Activated naive CD4-positive, alpha-beta T cell treated with anti-CD3 and anti-CD28 coated beads, Interleukin-2, amount 50 U/mL, for 72 hours (primary cell): ENCODE data around the gene APBA3. TPM values are rescaled to one million over a fixed set of nuclear protein-coding genes. Genes with fewer than 3 reads are reported as not detected.
"Not testable (repeated sequence)": the region's sequence is repeated elsewhere in the genome, so short reads cannot be mapped to it uniquely, and the experiment has no call there.

ENCODE experiments used
- ATAC-seq, 2 donors: fragments of 150-1000 bp; cut with Tn5 transposase; 2 replicates each; pipeline ENCODE4 v1.10.0; 2021; ENCODE audit warnings: mild to moderate bottlenecking in 2 of 2, moderate library complexity in 2 of 2
- DNase-seq, 2 donors: peaks; one replicate each; pipeline ENCODE4 v3.0.0; 2021 to 2022; ENCODE audit warnings: low spot score in 2 of 2
- H3K27ac Mint-ChIP-seq, 2 donors: one replicate each; pipeline ENCODE4 v1.8.0; 2022; ENCODE audit warnings: mild to moderate bottlenecking in 2 of 2, mixed read lengths in 2 of 2
- H3K36me3 Mint-ChIP-seq, 2 donors: one replicate each; pipeline ENCODE4 v1.8.0; 2022; ENCODE audit warnings: mixed read lengths in 2 of 2
- H3K9me3 Mint-ChIP-seq, 2 donors: one replicate each; pipeline ENCODE4 v1.8.0; 2022; ENCODE audit warnings: mixed read lengths in 2 of 2
- total RNA-seq, 2 donors: library from RNA; stranded (reverse); gene quantifications; one replicate each; pipeline ENCODE4 v1.2.3, GENCODE V29; 2022

The APBA3 gene
- total RNA-seq, 2 donors from 2014 or later, result 44.6 to 61.7 TPM

GRCh38 chr19:3765757-3766156, 4.3 kb upstream of the APBA3 start:
- peak overlapping the region in 1 of 2 donors; percentile 85 for H3K27ac Mint-ChIP-seq
- DNase-seq, ATAC-seq: not testable (repeated sequence)

GRCh38 chr19:3765121-3765520, 3.6 kb upstream of the APBA3 start:
- Mint-ChIP-seq H3K27ac (no peak overlapping the region), H3K9me3 (no peaks in the 10 kb centered on the region), H3K36me3 (peaks cover 7 to 14% of the 10 kb centered on the region in 2 donors)
- ATAC-seq (no peak), DNase-seq (no peak)

More at GRCh38 chr19:3765757-3766156, 4.3 kb upstream of the APBA3 start:
- H3K36me3 Mint-ChIP-seq, result peaks cover 7 to 14% of the 10 kb centered on the region in 2 donors
- H3K9me3 Mint-ChIP-seq, result not testable (repeated sequence)

- Mint-ChIP-seq H3K9me3 (no peaks in the 10 kb centered on the region), H3K36me3 (peaks cover 7 to 14% of the 10 kb centered on the region in 2 donors), H3K27ac (peak within 1 kb of the TSS; percentile 98 to 99)
- ATAC-seq (peak; percentile 87 to 88), DNase-seq (peak; percentile 99 to 100)
Observed at GRCh38 chr19:3762501-3763459, 1.3 kb upstream of the APBA3 start, which contains the start of gene MRPL54. TSS of gene MRPL54 (plus strand) at chr19:3762682. CDS start at chr19:3762701, 19 bp downstream.

- Mint-ChIP-seq H3K27ac (peak overlapping the region; percentile 98 to 99), H3K36me3 (peaks cover 7 to 14% of the 10 kb centered on the region in 2 donors), H3K9me3 (no peaks in the 10 kb centered on the region)
- no peak for ATAC-seq
- no peak for DNase-seq
Observed at GRCh38 chr19:3762130-3762473, 610 bp upstream of the APBA3 start.

GRCh38 chr19:3760871-3761361, 576 bp downstream of the APBA3 start:
- H3K9me3 Mint-ChIP-seq, result no peaks in the 10 kb centered on the region
- peaks cover 7 to 9% of the 10 kb centered on the region in 2 donors for H3K36me3 Mint-ChIP-seq
- ATAC-seq (no peak), DNase-seq (peak in 1 of 2 donors; percentile 33)
- peak overlapping the region; percentile 98 to 99 for H3K27ac Mint-ChIP-seq

GRCh38 chr19:3759482-3760254, 1.8 kb downstream of the APBA3 start:
- no peak for ATAC-seq
- no peak for DNase-seq
- H3K9me3 Mint-ChIP-seq, result no peaks in the 10 kb centered on the region
- H3K36me3 Mint-ChIP-seq, result peaks cover 7 to 13% of the 10 kb centered on the region in 2 donors
- H3K27ac Mint-ChIP-seq, result peak overlapping the region in 1 of 2 donors; percentile 98

GRCh38 chr19:3758297-3758696, 3.2 kb downstream of the APBA3 start:
- DNase-seq, H3K9me3 Mint-ChIP-seq, ATAC-seq: not testable (repeated sequence)
- peak overlapping the region in 1 of 2 donors; percentile 29 for H3K27ac Mint-ChIP-seq
- H3K36me3 Mint-ChIP-seq, result peaks cover 7 to 15% of the 10 kb centered on the region in 2 donors

GRCh38 chr19:3757705-3758104, 3.8 kb downstream of the APBA3 start:
- not testable (repeated sequence) for ATAC-seq, H3K27ac Mint-ChIP-seq, H3K9me3 Mint-ChIP-seq, DNase-seq
- H3K36me3 Mint-ChIP-seq, result peaks cover 7 to 15% of the 10 kb centered on the region in 2 donors

- DNase-seq, result no peak
- H3K36me3 Mint-ChIP-seq, result peaks cover 0 to 13% of the 10 kb centered on the region in 2 donors
Observed at GRCh38 chr19:3753631-3754410, 7.7 kb downstream of the APBA3 start.

GRCh38 chr19:3752492-3752891, 9.0 kb downstream of the APBA3 start:
- Mint-ChIP-seq H3K9me3 (no peaks in the 10 kb centered on the region), H3K27ac (no peak overlapping the region), H3K36me3 (peaks cover 0 to 13% of the 10 kb centered on the region in 2 donors)
- ATAC-seq, result no peak
- DNase-seq, result no peak

More at GRCh38 chr19:3753631-3754410, 7.7 kb downstream of the APBA3 start:
- Mint-ChIP-seq H3K27ac (peak overlapping the region in 1 of 2 donors; percentile 10), H3K9me3 (no peaks in the 10 kb centered on the region)
- no peak for ATAC-seq

GRCh38 chr19:3751236-3751635, 10.3 kb downstream of the APBA3 start:
- DNase-seq, result no peak
- ATAC-seq, result no peak
- Mint-ChIP-seq H3K36me3 (peaks cover 0 to 13% of the 10 kb centered on the region in 2 donors), H3K9me3 (no peaks in the 10 kb centered on the region), H3K27ac (no peak overlapping the region)

GRCh38 chr19:3750211-3750610, 11.3 kb downstream of the APBA3 start:
- no peak for ATAC-seq
- no peak overlapping the region for H3K27ac Mint-ChIP-seq
- no peak for DNase-seq
- H3K9me3 Mint-ChIP-seq, result no peaks in the 10 kb centered on the region
- peaks cover 0 to 13% of the 10 kb centered on the region in 2 donors for H3K36me3 Mint-ChIP-seq

GRCh38 chr19:3748965-3749364, 12.5 kb downstream of the APBA3 start:
- Mint-ChIP-seq H3K36me3 (peaks cover 0 to 6% of the 10 kb centered on the region in 2 donors), H3K9me3 (no peaks in the 10 kb centered on the region), H3K27ac (no peak overlapping the region)
- DNase-seq (no peak), ATAC-seq (no peak)

GRCh38 chr19:3746371-3747056, 15.0 kb downstream of the APBA3 start:
- Mint-ChIP-seq H3K9me3 (no peaks in the 10 kb centered on the region), H3K36me3 (peaks cover 0 to 6% of the 10 kb centered on the region in 2 donors), H3K27ac (no peak overlapping the region)
- no peak for ATAC-seq
- DNase-seq, result no peak

- Mint-ChIP-seq H3K9me3 (no peaks in the 10 kb centered on the region), H3K36me3 (peaks cover 0 to 3% of the 10 kb centered on the region in 2 donors), H3K27ac (no peak overlapping the region)
- no peak for ATAC-seq
- no peak for DNase-seq
Observed at GRCh38 chr19:3745363-3746045, 16.0 kb downstream of the APBA3 start.
